HG02588 (cell line): Measurements from ENCODE around the gene THSD7B.

Experiments used
- ATAC-seq: cut with Tn5 transposase; IDR thresholded peaks from one replicate; pipeline ENCODE4 v1.9.1; 2021; ENCODE audit warnings: mild to moderate bottlenecking, moderate library complexity; ENCODE audit not compliant: unreplicated experiment

THSD7B gene

GRCh38 chr2:137339051-137339450 is 573.7 kb downstream of the THSD7B start:
- ATAC-seq = no peak

- ATAC-seq = no peak
Observed at GRCh38 chr2:137345994-137346393, 580.6 kb downstream of the THSD7B start.

- no peak for ATAC-seq
Observed at GRCh38 chr2:137348301-137348700, 583.0 kb downstream of the THSD7B start.

GRCh38 chr2:137357634-137358033 is 592.3 kb downstream of the THSD7B start:
- no peak for ATAC-seq

- no peak for ATAC-seq
Observed at GRCh38 chr2:137367361-137367760, 602.0 kb downstream of the THSD7B start.

GRCh38 chr2:137369106-137369505 is 603.8 kb downstream of the THSD7B start:
- no peak for ATAC-seq

GRCh38 chr2:137379186-137379585 is 613.8 kb downstream of the THSD7B start:
- ATAC-seq = no peak

GRCh38 chr2:137380610-137381009 is 615.3 kb downstream of the THSD7B start:
- ATAC-seq = no peak

GRCh38 chr2:137381731-137382130 is 616.4 kb downstream of the THSD7B start:
- no peak for ATAC-seq

GRCh38 chr2:137383391-137383790 is 618.0 kb downstream of the THSD7B start:
- ATAC-seq = no peak

- no peak for ATAC-seq
Observed at GRCh38 chr2:137387044-137387443, 621.7 kb downstream of the THSD7B start.

- ATAC-seq = no peak
Observed at GRCh38 chr2:137405496-137405895, 640.2 kb downstream of the THSD7B start.

GRCh38 chr2:137411585-137411984 is 646.2 kb downstream of the THSD7B start:
- ATAC-seq = no peak

GRCh38 chr2:137420744-137421143 is 655.4 kb downstream of the THSD7B start:
- no peak for ATAC-seq

GRCh38 chr2:137435162-137435561 is 669.8 kb downstream of the THSD7B start:
- ATAC-seq = no peak

GRCh38 chr2:137437386-137437785 is 672.0 kb downstream of the THSD7B start:
- no peak for ATAC-seq

GRCh38 chr2:137444970-137445369 is 679.6 kb downstream of the THSD7B start:
- ATAC-seq = no peak

- no peak for ATAC-seq
Observed at GRCh38 chr2:137449454-137449853, 684.1 kb downstream of the THSD7B start.

- ATAC-seq = no peak
Observed at GRCh38 chr2:137454886-137455285, 689.5 kb downstream of the THSD7B start.

GRCh38 chr2:137467246-137467862 is 702.0 kb downstream of the THSD7B start:
- ATAC-seq = peak; percentile 85

GRCh38 chr2:137493261-137493660 is 727.9 kb downstream of the THSD7B start:
- no peak for ATAC-seq

- no peak for ATAC-seq
Observed at GRCh38 chr2:137500599-137500998, 735.3 kb downstream of the THSD7B start.

GRCh38 chr2:137507237-137507636 is 741.9 kb downstream of the THSD7B start:
- ATAC-seq = no peak
